IMR-90 (cell line): Measurements from ENCODE around the gene KLHL6. TPM values are rescaled to one million over a fixed set of nuclear protein-coding genes. Genes with fewer than 3 reads are reported as not detected.

ENCODE experiments used
- ATAC-seq: fragments of 200-7000 bp; cut with Tn5 transposase; 2 replicates; pipeline ENCODE4 v1.9.1; 2020; ENCODE audit warnings: low read depth, mild to moderate bottlenecking, moderate library complexity
- BruUV-seq: library from RNA; stranded (reverse); fragments of 400-500 nt; replicated peaks from 2 replicates; lab custom pipeline; 2021; lab: Mats Ljungman, UMichigan
- CTCF ChIA-PET: fragments of 300-600 bp; formaldehyde crosslinking; extraction: SDS; loops from one replicate; lab custom pipeline; 2021; ENCODE audit warnings: antibody characterized with exemption; lab: Yijun Ruan, JAX
- POLR2A ChIA-PET: fragments of 300-600 bp; sonication (Branson Sonifier 250); formaldehyde crosslinking; loops from one replicate; lab custom pipeline; 2022; ENCODE audit warnings: antibody characterized with exemption; ENCODE audit not compliant: unreplicated experiment; lab: Charles Lee
- DNase-seq: peaks from one replicate; pipeline ENCODE4 v3.0.0; 2013
- H2AFZ ChIP-seq: replicated peaks from 2 replicates; pipeline ENCODE3; 2013; ENCODE audit warnings: low read length, mild to moderate bottlenecking; ENCODE audit not compliant: poor library complexity
- H2AK5ac ChIP-seq: 2 replicates; pipeline ENCODE4 v1.6.1; 2013; ENCODE audit warnings: low read depth, low read length, inconsistent platforms
- H2AK9ac ChIP-seq: replicated peaks from 2 replicates; pipeline ENCODE3; 2013; ENCODE audit warnings: mild to moderate bottlenecking, low read depth, low read length, moderate library complexity; ENCODE audit not compliant: poor library complexity
- H2BK120ac ChIP-seq: 2 replicates; pipeline ENCODE4 v1.6.1; 2013; ENCODE audit warnings: low read depth, low read length, inconsistent platforms
- H2BK15ac ChIP-seq: 3 replicates; pipeline ENCODE4 v1.6.1; 2013; ENCODE audit warnings: low read depth, low read length, inconsistent platforms
- H2BK20ac ChIP-seq: 2 replicates; pipeline ENCODE4 v1.6.1; 2013; ENCODE audit warnings: low read depth, mild to moderate bottlenecking, inconsistent platforms, low read length, moderate library complexity
- H2BK5ac ChIP-seq: 2 replicates; pipeline ENCODE4 v1.6.1; 2013; ENCODE audit warnings: mild to moderate bottlenecking, low read depth, low read length, inconsistent platforms; ENCODE audit not compliant: poor library complexity, severe bottlenecking
- H3K14ac ChIP-seq: replicated peaks from 2 replicates; pipeline ENCODE4 v1.6.1; 2013; ENCODE audit warnings: low read depth, low read length, inconsistent platforms
- H3K18ac ChIP-seq: 2 replicates; pipeline ENCODE4 v1.6.1; 2013; ENCODE audit warnings: low read depth, low read length, control low read depth
- H3K23ac ChIP-seq: 2 replicates; pipeline ENCODE4 v1.6.1; 2013; ENCODE audit warnings: low read depth, low read length, inconsistent platforms
- H3K27ac ChIP-seq: 2 replicates; pipeline ENCODE4 v1.5.1; 2013; ENCODE audit warnings: mild to moderate bottlenecking, control low read depth, low read length; ENCODE audit not compliant: insufficient read depth
- H3K27me3 ChIP-seq: 2 replicates; pipeline ENCODE4 v1.6.1; 2013; ENCODE audit warnings: low read length; ENCODE audit not compliant: control insufficient read depth, insufficient read depth
- H3K36me3 ChIP-seq: 2 replicates; pipeline ENCODE4 v1.6.1; 2013; ENCODE audit warnings: low read length, mixed read lengths; ENCODE audit not compliant: control insufficient read depth, insufficient read depth
- H3K4ac ChIP-seq: 2 replicates; pipeline ENCODE4 v1.6.1; 2013; ENCODE audit warnings: low read depth, low read length, inconsistent platforms
- H3K4me1 ChIP-seq: 2 replicates; pipeline ENCODE4 v1.6.1; 2013; ENCODE audit warnings: low read length, mixed read lengths; ENCODE audit not compliant: control insufficient read depth, insufficient read depth
- H3K4me2 ChIP-seq: 2 replicates; pipeline ENCODE4 v1.6.1; 2013; ENCODE audit warnings: low read depth, mild to moderate bottlenecking, control low read depth, low read length, moderate library complexity
- H3K4me3 ChIP-seq: 2 replicates; pipeline ENCODE4 v1.5.1; 2013; ENCODE audit warnings: low read depth, mild to moderate bottlenecking, control low read depth, low read length, moderate library complexity; ENCODE audit not compliant: insufficient read depth
- H3K56ac ChIP-seq: 2 replicates; pipeline ENCODE4 v1.6.1; 2013; ENCODE audit warnings: low read length, inconsistent platforms; ENCODE audit not compliant: insufficient read depth; ENCODE audit errors: extremely low read depth
- H3K79me1 ChIP-seq, 2 experiments: 2 replicates each; pipeline ENCODE4 v1.6.1; 2013; ENCODE audit warnings: low read length in 2 of 2, inconsistent platforms in 1 of 2, low read depth in 1 of 2
- H3K9ac ChIP-seq: 2 replicates; pipeline ENCODE4 v1.6.1; 2013; ENCODE audit warnings: low read depth, low read length, control low read depth
- H3K9me1 ChIP-seq: 2 replicates; pipeline ENCODE4 v1.6.1; 2013; ENCODE audit warnings: low read length, inconsistent platforms; ENCODE audit not compliant: insufficient read depth
- H3K9me3 ChIP-seq: 2 replicates; pipeline ENCODE4 v1.6.1; 2013; ENCODE audit warnings: low read length; ENCODE audit not compliant: control insufficient read depth, insufficient read depth
- H4K20me1 ChIP-seq: 2 replicates; pipeline ENCODE4 v1.6.1; 2013; ENCODE audit warnings: low read length, inconsistent platforms; ENCODE audit not compliant: insufficient read depth
- H4K5ac ChIP-seq: 2 replicates; pipeline ENCODE4 v1.6.1; 2013; ENCODE audit warnings: mild to moderate bottlenecking, low read depth, low read length, control low read depth
- H4K8ac ChIP-seq, 2 experiments: 2 replicates each; pipeline ENCODE4 v1.6.1; 2013; ENCODE audit warnings: low read depth in 2 of 2, low read length in 2 of 2, control low read depth in 1 of 2, inconsistent platforms in 1 of 2
- H4K91ac ChIP-seq: 2 replicates; pipeline ENCODE4 v1.6.1; 2013; ENCODE audit warnings: low read depth, low read length, inconsistent platforms; ENCODE audit not compliant: insufficient read depth
- BHLHE40 ChIP-seq: fragments of 150-350 bp; IDR thresholded peaks from 2 replicates; pipeline ENCODE4 v1.6.1; 2016; ENCODE audit warnings: mild to moderate bottlenecking, low read depth, low read length
- CEBPB ChIP-seq: IDR thresholded peaks from 2 replicates; pipeline ENCODE4 v1.6.1; 2012; ENCODE audit warnings: low read depth, low read length, improper control_type of control experiment
- CHD1 ChIP-seq: IDR thresholded peaks from 2 replicates; pipeline ENCODE4 v1.6.1; 2012; ENCODE audit warnings: low read depth, low read length, improper control_type of control experiment
- CTCF ChIP-seq: conservative IDR thresholded peaks from 2 replicates; pipeline ENCODE4 v1.5.1; 2012; ENCODE audit warnings: mild to moderate bottlenecking, low read depth, low read length, improper control_type of control experiment
- ELK1 ChIP-seq: fragments of 150-350 bp; IDR thresholded peaks from 2 replicates; pipeline ENCODE4 v1.6.1; 2016; ENCODE audit warnings: low read depth, mild to moderate bottlenecking, low read length, moderate library complexity, borderline replicate concordance
- FOS ChIP-seq: fragments of 150-350 bp; IDR thresholded peaks from 2 replicates; pipeline ENCODE4 v1.6.1; 2016; ENCODE audit warnings: low read depth, low read length
- MAFK ChIP-seq: IDR thresholded peaks from 2 replicates; pipeline ENCODE4 v1.6.1; 2012; ENCODE audit warnings: low read depth, low read length, improper control_type of control experiment
- MAZ ChIP-seq: IDR thresholded peaks from 2 replicates; pipeline ENCODE4 v1.6.1; 2012; ENCODE audit warnings: low read depth, mild to moderate bottlenecking, low read length, improper control_type of control experiment, moderate library complexity, borderline replicate concordance
- MXI1 ChIP-seq: IDR thresholded peaks from 2 replicates; pipeline ENCODE4 v1.6.1; 2012; ENCODE audit warnings: low read depth, mild to moderate bottlenecking, low read length, moderate library complexity, borderline replicate concordance
- NFE2L2 ChIP-seq: fragments of 150-350 bp; IDR thresholded peaks from 2 replicates; pipeline ENCODE4 v1.6.1; 2016; ENCODE audit warnings: low read depth, mild to moderate bottlenecking, low read length
- POLR2A ChIP-seq: IDR thresholded peaks from 2 replicates; pipeline ENCODE4 v1.6.1; 2012; ENCODE audit warnings: mild to moderate bottlenecking, low read depth, low read length
- RAD21 ChIP-seq: IDR thresholded peaks from 2 replicates; pipeline ENCODE4 v1.6.1; 2012; ENCODE audit warnings: low read length, improper control_type of control experiment
- RCOR1 ChIP-seq: IDR thresholded peaks from 2 replicates; pipeline ENCODE4 v1.6.1; 2012; ENCODE audit warnings: mild to moderate bottlenecking, low read length, improper control_type of control experiment; ENCODE audit not compliant: insufficient replicate concordance
- RFX5 ChIP-seq: IDR thresholded peaks from 2 replicates; pipeline ENCODE4 v1.8.0; 2012; ENCODE audit warnings: low read depth, mild to moderate bottlenecking, low read length, moderate library complexity
- SMC3 ChIP-seq: fragments of 150-350 bp; IDR thresholded peaks from 2 replicates; pipeline ENCODE4 v1.6.1; 2016; ENCODE audit warnings: low read depth, mild to moderate bottlenecking, antibody characterized with exemption, low read length, moderate library complexity
- USF2 ChIP-seq: fragments of 150-350 bp; IDR thresholded peaks from 2 replicates; pipeline ENCODE4 v1.6.1; 2017; ENCODE audit warnings: mild to moderate bottlenecking, antibody characterized with exemption, low read length, low read depth
- whole genome bisulfite sequencing, 2 experiments: methylation state at CpG; one replicate each; pipeline versions ENCODE4 v1.1.5 to v1.1.7; 2013; ENCODE audit warnings: missing lambda C conversion rate in 2 of 2; ENCODE audit not compliant: insufficient read length in 1 of 2; ENCODE audit errors: extremely low coverage in 2 of 2; 5-methylcytosine and 5-hydroxymethylcytosine counted together
- dilution Hi-C: fragments of 300-500 bp; cut with HindIII; formaldehyde crosslinking; loops from one replicate; pipeline ENCODE4 v1.14.3; 2018; ENCODE audit warnings: low sequenced_read_pairs; ENCODE audit not compliant: unreplicated experiment
- in situ Hi-C: fragments of 300-500 bp; cut with MboI; formaldehyde crosslinking; loops from 3 replicates; pipeline ENCODE4 v1.14.3; 2019; ENCODE audit warnings: low sequenced_read_pairs, inconsistent platforms, mixed read lengths
- intact Hi-C: fragments of 100-400 bp; cut with micrococcal nuclease; formaldehyde crosslinking; loops from 2 replicates; pipeline ENCODE4 v1.10.0; 2022
- polyA plus RNA-seq, 3 experiments: library from polyadenylated mRNA; depleted of rRNA; stranded (reverse); fragments of >200 nt; gene quantifications; 2 replicates each; pipeline ENCODE4 v1.2.3, GENCODE V29; 2012; ENCODE audit warnings: low replicate concordance in 1 of 3
- total RNA-seq: library from RNA; depleted of rRNA; stranded (reverse); fragments of >200 nt; gene quantifications from 2 replicates; pipeline ENCODE4 v1.2.3, GENCODE V29; 2012

The KLHL6 gene
- total and polyA plus RNA-seq, 2 of the 4 experiments (the other 2 are of a cell fraction): not detected

GRCh38 chr3:183497313-183497712 lies 58.2 kb downstream of the KLHL6 start:
- H2BK15ac ChIP-seq: no peak overlapping the region
- H3K4me3 ChIP-seq: no peak overlapping the region
- H4K5ac ChIP-seq: no peak overlapping the region
- ChIA-PET POLR2A (no interaction called here), CTCF (no interaction called here)
- no TSS peak for BruUV-seq
- dilution Hi-C loops: no loop called here
- no peak overlapping the region for H3K4me2 ChIP-seq
- H2AFZ ChIP-seq: no peak overlapping the region
- H4K20me1 ChIP-seq: no peaks in the 10 kb centered on the region
- no peaks in the 10 kb centered on the region for H3K36me3 ChIP-seq
- H3K9me3 ChIP-seq: no peaks in the 10 kb centered on the region
- H2BK5ac ChIP-seq: no peak overlapping the region
- H3K79me1 ChIP-seq: no peaks in the 10 kb centered on the region
- H4K8ac ChIP-seq: no peak overlapping the region
- H3K23ac ChIP-seq: no peak overlapping the region
- DNase-seq (no peak), ATAC-seq (no peak)
- H3K9me1 ChIP-seq: no peaks in the 10 kb centered on the region
- no peak overlapping the region for H2BK20ac ChIP-seq
- no peak overlapping the region for H3K4ac ChIP-seq
- no peak overlapping the region for H3K14ac ChIP-seq
- H3K4me1 ChIP-seq: peaks cover 3% of the 10 kb centered on the region
- WGBS, 2 experiments: no CpG with 5 or more reads among the region's 3 CpGs
- no peak overlapping the region for H3K18ac ChIP-seq
- no peak overlapping the region for H4K91ac ChIP-seq
- intact Hi-C loops: no loop called here
- no peak overlapping the region for H3K27ac ChIP-seq
- TF ChIP-seq MXI1: no peak
- TF ChIP-seq CEBPB: no peak
- TF ChIP-seq ELK1: no peak
- TF ChIP-seq RAD21: no peak
- no peak for TF ChIP-seq RFX5
- TF ChIP-seq NFE2L2: no peak
- TF ChIP-seq USF2: no peak
- TF ChIP-seq CHD1: no peak
- no peak for TF ChIP-seq MAZ
- no peak for TF ChIP-seq MAFK
- TF ChIP-seq RCOR1: no peak
- no peak for TF ChIP-seq BHLHE40
- no peak for TF ChIP-seq FOS
- no peak for TF ChIP-seq CTCF
- no peak for TF ChIP-seq POLR2A
- TF ChIP-seq SMC3: no peak
- no peak overlapping the region for H2AK5ac ChIP-seq
- in situ Hi-C loops: no loop called here
- H3K56ac ChIP-seq: no peak overlapping the region
- H2AK9ac ChIP-seq: no peak overlapping the region
- peaks cover 37% of the 10 kb centered on the region for H3K27me3 ChIP-seq
- no peak overlapping the region for H3K9ac ChIP-seq
- H2BK120ac ChIP-seq: no peak overlapping the region
